ENCODE data around the gene LILRA5.
"Not testable (repeated sequence)": the region's sequence is repeated elsewhere in the genome, so short reads cannot be mapped to it uniquely, and the experiment has no call there.

LILRA5 gene

DNA sequence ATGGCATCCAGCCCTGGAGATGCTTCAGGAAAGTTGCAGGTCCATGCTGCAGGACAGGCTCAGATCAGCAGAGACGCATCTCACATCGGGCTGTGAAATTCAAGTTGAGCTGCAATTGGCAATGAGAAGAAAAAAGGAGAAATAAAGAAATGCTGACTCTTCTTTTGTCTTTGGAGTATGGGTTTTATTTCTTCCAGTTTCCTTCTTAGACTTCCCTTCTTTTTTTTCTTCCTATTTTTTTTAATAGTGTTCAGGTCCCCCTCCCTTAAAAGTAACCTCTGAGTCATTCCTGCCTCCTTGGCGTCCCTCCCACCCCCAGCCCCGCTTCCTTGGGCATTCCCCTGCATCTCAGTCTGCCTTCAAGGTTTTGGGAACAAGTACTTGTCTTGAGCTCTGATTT lies 41.4 kb downstream of the LILRA5 start:
- DNase-seq, result not testable (repeated sequence)

DNA sequence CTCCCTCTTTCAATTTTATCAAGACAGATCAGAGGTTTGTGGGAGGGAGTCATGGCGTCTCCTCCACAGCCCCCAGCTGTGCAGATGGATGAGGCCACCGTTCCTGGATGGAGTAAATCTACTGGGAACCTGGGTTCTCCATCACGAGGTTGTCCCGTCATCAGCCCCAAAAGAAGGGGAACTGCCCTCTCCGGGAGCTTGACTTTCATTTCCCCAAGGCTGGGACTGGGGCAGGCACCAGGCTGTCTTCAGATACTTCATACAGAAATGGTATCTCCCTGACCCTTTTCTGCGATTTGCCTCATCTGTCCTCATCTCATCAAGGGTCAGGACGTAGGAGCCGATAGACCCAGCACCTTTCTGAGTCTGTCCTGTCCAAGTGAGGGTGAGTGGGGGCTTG lies 41.9 kb downstream of the LILRA5 start:
- no peak for DNase-seq

DNA sequence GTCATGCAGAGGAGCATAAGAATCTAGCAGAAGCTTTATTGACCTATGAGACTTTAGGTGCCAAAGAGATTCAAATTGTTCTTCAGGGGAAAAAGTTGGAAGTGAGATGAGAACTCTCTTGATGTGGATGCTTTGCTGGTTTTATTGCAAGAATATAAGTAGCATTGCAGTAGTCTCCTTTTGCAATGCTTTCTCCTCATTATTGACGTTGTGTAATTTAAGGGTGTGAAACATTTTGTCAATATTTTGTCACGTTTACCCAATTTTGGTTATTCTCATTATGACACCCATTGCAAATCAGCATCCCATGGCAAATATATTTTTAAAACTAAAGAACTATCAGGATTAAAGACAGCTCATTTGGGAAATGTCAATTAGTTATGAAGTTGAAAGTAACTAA lies 44.0 kb downstream of the LILRA5 start:
- DNase-seq, result no peak

DNA sequence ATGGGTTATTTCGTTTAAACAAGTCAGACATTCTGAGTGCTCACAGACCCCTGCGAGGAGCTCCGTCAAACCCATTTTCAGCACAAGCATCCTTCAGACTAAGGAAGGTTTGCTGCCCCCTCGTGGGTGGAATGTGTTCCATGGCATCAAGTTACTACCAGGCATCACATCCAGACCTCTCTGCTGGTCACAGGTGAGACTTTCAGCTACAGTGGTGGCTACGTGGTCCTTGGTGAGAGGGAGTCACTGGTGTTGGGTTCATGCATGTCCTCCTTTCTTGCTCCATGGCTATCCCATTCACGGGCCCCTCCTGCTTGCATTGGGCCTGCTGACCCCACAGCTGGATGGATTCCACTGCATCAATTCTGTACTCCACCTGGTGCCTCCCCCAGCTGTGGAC lies 46.8 kb downstream of the LILRA5 start:
- no peak for DNase-seq

DNA sequence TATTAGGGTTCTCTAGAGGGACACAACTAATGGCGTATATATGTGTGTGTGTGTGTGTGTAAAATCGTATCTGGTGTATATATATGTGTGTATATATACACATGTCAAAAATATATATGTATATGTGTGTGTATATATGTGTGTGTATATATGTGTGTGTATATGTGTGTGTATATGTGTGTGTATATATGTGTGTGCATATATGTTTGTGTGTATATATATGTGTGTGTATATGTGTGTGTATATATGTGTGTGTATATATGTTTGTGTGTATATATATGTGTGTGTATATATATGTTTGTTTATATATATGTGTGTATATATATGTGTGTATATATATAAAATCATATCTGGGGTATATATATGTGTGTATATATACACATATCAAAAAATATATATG lies 50.5 kb downstream of the LILRA5 start:
- DNase-seq, result no peak

DNA sequence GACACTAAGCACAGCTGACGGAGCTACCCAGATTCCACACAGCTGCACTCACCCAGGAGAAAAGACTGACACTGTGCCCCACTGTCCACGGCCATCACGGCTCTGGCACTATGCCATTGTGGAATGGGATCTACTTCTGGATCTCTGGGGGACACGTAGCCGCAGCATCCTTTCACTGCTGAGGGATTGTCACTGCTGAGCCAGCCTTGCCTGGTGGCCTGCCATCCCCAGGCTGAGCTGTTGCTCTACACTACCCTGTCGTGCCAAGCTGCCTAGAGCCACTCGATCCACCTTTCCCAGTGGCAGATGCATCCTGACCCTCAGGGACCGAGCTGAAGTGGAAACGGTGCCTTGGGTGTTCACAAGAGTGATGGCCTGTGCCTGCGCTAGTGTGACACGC lies 50.9 kb downstream of the LILRA5 start:
- no peak for DNase-seq

DNA sequence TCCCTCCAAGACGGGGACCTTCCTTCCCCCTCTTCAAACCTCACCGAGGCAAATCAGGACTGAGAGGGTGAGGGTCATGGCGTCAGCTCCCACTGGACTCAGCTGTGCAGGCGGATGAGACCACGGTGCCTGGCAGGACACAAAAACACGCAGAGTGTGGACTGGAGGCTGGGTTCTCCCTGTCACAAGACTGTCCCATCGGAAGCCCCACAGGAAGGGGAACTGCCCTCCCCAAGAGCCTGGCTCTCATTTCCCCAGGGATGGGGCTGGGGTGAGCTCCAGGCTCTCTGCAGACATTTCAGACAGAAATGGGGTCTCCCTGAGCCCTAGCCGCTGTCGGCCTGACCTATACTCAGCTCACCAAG lies 55.9 kb downstream of the LILRA5 start, which contains the start of gene LILRB5:
TSS of gene LILRB5 (minus strand) at position 158 of the 365 bp plus-strand sequence. CDS start at position 78, 80 bp downstream.
- no peak for DNase-seq

Data from hippocampal formation (tissue), 2 donors.